Fibroblast of villous mesenchyme (primary cell): ENCODE results near the gene ZPBP. TPM values are rescaled to one million over a fixed set of nuclear protein-coding genes. Genes with fewer than 3 reads are reported as not detected.

Experiments
- DNase-seq: peaks from one replicate; pipeline ENCODE4 v3.0.0-alpha.2; 2010; ENCODE audit warnings: low read depth
- H3K4me3 ChIP-seq: 2 replicates; pipeline ENCODE4 v1.5.1; 2011; ENCODE audit warnings: low read depth, mild to moderate bottlenecking, low read length
- total RNA-seq: library from RNA; depleted of rRNA; stranded (reverse); fragments of >200 nt; gene quantifications from 2 replicates; pipeline ENCODE4 v1.2.3, GENCODE V29; 2012
- TF ChIP-seq, protein P1 (sequence below): IDR thresholded peaks from 2 replicates; pipeline ENCODE4 v1.5.1; 2012; ENCODE audit warnings: low read depth, mild to moderate bottlenecking, low read length; ENCODE audit not compliant: insufficient read depth

The ZPBP gene
- total RNA-seq, 1 donor: not detected

DNA sequence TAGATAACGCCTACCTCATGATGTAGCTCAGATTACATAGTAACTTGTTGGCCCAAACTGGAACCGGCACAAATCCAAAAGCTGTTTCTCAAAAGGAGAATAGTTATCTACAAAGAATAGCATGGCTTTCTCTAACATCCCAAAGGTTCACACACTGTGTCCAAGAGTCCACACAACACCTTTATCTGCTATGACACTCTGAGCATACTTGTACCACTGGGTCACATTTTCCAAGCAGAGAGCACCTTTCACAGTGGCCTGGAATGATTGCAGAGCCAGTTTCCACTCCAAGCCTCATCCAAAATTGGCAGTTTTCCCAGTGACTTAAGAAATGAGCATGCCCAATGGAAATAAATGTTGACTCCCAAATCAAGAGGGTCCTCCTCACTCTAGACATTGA is 164.3 kb downstream of the ZPBP start:
- TF ChIP-seq, protein P1, sequence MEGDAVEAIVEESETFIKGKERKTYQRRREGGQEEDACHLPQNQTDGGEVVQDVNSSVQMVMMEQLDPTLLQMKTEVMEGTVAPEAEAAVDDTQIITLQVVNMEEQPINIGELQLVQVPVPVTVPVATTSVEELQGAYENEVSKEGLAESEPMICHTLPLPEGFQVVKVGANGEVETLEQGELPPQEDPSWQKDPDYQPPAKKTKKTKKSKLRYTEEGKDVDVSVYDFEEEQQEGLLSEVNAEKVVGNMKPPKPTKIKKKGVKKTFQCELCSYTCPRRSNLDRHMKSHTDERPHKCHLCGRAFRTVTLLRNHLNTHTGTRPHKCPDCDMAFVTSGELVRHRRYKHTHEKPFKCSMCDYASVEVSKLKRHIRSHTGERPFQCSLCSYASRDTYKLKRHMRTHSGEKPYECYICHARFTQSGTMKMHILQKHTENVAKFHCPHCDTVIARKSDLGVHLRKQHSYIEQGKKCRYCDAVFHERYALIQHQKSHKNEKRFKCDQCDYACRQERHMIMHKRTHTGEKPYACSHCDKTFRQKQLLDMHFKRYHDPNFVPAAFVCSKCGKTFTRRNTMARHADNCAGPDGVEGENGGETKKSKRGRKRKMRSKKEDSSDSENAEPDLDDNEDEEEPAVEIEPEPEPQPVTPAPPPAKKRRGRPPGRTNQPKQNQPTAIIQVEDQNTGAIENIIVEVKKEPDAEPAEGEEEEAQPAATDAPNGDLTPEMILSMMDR: no peak
- H3K4me3 ChIP-seq: no peak overlapping the region
- no peak for DNase-seq

DNA sequence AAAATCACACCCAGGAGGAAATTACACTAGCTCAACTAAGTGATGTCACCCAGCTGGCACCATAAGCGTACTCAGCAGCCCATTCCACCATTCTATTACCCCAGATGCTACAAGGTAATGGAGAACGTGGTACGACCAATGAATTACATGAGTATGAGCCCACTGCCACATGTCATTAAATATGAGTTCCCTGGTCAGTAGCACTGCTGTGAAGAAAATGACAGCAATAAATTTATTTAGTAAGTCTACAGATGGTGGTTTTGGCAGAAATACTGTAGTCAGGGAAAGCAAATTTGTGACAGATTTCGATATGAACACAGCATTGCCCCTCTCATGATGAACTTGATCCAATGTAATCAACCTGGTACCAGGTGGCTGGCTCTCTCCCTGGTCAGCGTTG is 165.4 kb downstream of the ZPBP start:
- no peak overlapping the region for H3K4me3 ChIP-seq
- DNase-seq: no peak
- TF ChIP-seq, protein P1: no peak

DNA sequence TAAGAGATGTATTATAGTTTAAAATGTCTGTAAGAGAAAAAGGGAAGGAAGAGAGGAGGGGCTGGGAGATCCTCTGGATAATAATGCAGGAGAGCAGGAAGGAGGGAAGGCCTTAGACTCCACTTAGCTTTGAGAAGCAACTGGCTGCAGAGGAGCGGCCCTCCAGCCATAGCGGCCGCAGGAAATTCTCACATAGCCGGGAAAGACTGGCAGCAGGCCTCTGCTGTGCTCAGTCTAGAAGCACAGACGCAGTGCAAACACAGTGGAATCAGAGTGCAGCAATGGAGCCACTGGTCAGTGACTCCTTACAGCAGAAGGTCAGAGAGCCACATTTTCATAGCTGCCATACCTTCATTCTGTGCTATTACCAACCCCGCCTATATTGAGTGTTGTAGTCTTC is 166.3 kb downstream of the ZPBP start:
- TF ChIP-seq, protein P1: no peak
- no peak for DNase-seq
- no peak overlapping the region for H3K4me3 ChIP-seq

DNA sequence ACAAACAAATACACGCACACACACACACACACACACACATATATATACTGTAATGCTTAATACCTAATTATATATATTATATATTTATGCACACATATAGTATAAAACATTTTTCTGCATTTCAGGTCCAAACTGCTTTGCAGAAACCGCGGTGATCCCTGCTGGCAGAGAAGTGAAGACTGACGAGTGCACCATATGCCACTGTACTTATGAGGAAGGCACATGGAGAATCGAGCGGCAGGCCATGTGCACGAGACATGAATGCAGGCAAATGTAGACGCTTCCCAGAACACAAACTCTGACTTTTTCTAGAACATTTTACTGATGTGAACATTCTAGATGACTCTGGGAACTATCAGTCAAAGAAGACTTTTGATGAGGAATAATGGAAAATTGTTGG is 181.1 kb downstream of the ZPBP start:
- TF ChIP-seq, protein P1: no peak
- no peak overlapping the region for H3K4me3 ChIP-seq
- no peak for DNase-seq

DNA sequence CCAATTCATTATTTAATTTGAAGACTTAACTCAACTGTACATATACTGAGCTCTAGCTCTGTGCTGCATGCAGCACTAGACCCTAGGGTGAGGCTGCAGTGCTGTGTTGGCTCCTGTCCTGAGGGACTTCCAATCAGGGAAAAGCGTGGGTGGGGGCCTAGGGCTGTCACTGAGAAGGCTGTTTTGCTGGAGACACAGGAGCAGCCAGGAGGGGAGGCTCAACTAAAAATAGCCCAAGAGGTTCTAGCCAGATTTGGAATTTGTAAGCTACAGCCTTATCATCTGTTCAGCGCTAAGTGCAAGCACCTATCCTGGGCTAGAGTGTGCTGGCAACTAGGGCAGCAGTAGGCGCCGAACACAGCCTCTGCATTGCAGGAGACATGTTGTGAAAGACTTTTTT is 198.5 kb downstream of the ZPBP start:
- TF ChIP-seq, protein P1: no peak
- H3K4me3 ChIP-seq: no peak overlapping the region

DNA sequence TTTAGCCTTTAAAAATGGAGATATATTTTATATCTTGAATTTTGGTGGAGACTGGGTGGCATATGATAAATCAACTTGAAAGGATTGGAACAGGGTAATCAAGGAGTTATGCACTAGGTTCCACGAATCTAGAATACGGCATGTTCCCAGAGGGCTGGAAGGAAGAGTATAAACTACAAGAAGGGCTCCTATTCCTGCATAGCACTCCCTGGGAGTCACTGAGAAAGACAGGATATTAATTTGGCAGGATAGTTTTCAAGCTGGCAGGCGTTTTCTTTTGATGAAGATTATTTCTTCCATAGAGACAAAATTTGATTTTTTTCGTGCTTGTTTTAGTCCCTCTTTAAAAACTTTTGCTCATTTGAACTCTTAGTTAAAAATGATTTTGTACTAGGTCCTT is 199.9 kb downstream of the ZPBP start:
- TF ChIP-seq, protein P1: no peak
- no peak overlapping the region for H3K4me3 ChIP-seq
- no peak for DNase-seq

More for the DNA sequence above, 198.5 kb downstream of the ZPBP start:
- no peak for DNase-seq

DNA sequence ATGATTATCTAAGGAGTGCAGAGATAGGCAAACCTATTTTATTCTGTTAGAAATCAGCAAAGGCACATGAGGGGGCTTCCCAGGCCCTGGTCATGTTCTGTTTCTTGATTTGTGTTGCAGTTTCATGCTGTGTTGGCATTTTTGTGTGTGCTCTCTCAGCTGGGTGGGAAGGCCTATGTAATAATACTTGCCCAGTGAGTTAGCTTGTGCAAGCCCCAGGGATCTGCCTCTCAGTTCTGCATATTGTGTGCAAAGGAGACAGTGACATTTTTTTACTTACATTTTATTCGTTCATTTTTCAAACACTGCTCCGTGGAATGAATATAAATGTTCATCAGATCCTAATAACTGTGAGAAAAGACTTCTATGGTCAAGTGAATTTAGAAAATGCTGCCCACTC is 200.6 kb downstream of the ZPBP start:
- TF ChIP-seq, protein P1: no peak
- DNase-seq: no peak

More for the DNA sequence above, 200.6 kb downstream of the ZPBP start:
- H3K4me3 ChIP-seq: no peak overlapping the region
